K562 (cell line): ENCODE measurements around the gene METRN. TPM values are rescaled to one million over a fixed set of nuclear protein-coding genes. Genes with fewer than 3 reads are reported as not detected.
A peak's percentile ranks its signal among the peaks of the same experiment; 100 is the strongest.

ENCODE experiments used
- ATAC-seq: fragments of 200-7000 bp; cut with Tn5 transposase; 3 replicates; pipeline ENCODE4 v1.9.1; 2020; ENCODE audit warnings: moderate library complexity
- BruUV-seq: library from RNA; stranded (reverse); fragments of 400-500 nt; replicated peaks from 2 replicates; lab custom pipeline; 2021; lab: Mats Ljungman, UMichigan
- CTCF ChIA-PET: fragments of 300-600 bp; formaldehyde crosslinking; extraction: SDS; loops from one replicate; lab custom pipeline; 2021; ENCODE audit warnings: low intra/inter-chr PET ratio; lab: Yijun Ruan, JAX
- POLR2A ChIA-PET: fragments of 300-600, 350-650 bp; sonication (Branson Sonifier 250); formaldehyde crosslinking; extraction: SDS; loops from one replicate; lab custom pipeline; 2021; ENCODE audit warnings: antibody characterized with exemption, inconsistent platforms; lab: Yijun Ruan, JAX
- DNase-seq, 4 experiments: peaks; one replicate each; pipeline versions ENCODE4 v3.0.0 to v3.0.0-alpha.2; 2011 to 2018; ENCODE audit warnings: low spot score in 3 of 4, mixed read lengths in 3 of 4; ENCODE audit errors: extremely low read depth in 1 of 4
- FAIRE-seq: peaks from 2 replicates; lab custom pipeline; 2011; peaks lifted over from hg19 to GRCh38; lab: Jason Lieb, UNC
- H2AFZ ChIP-seq: 2 replicates; pipeline ENCODE4 v1.6.0; 2011; ENCODE audit warnings: low read depth, low read length, control low read depth, inconsistent platforms
- H3K27ac ChIP-seq: fragments of 200-600 bp; 3 replicates; pipeline ENCODE4 v1.8.0; 2011; ENCODE audit warnings: low read depth, mild to moderate bottlenecking, control low read depth, inconsistent platforms, low read length, moderate library complexity, mixed read lengths; ENCODE audit errors: extremely low read depth
- H3K27me3 ChIP-seq, 2 experiments: fragments of 300-600 bp in 1 of 2; 2 replicates in 1 of 2; 3 replicates in 1 of 2; pipeline versions ENCODE4 v1.6.0 to v1.8.0; 2011; ENCODE audit warnings: inconsistent platforms in 2 of 2, low read length in 2 of 2, mild to moderate bottlenecking in 1 of 2, mixed read lengths in 1 of 2, moderate library complexity in 1 of 2; ENCODE audit not compliant: control insufficient read depth in 2 of 2, insufficient read depth in 2 of 2
- H3K36me3 ChIP-seq: fragments of 300-600 bp; 3 replicates; pipeline ENCODE4 v1.8.0; 2011; ENCODE audit warnings: mild to moderate bottlenecking, low read length, inconsistent platforms; ENCODE audit not compliant: control insufficient read depth, insufficient read depth
- H3K4me1 ChIP-seq, 2 experiments: fragments of 200-600 bp in 1 of 2; replicated peaks in 1 of 2; 2 replicates in 1 of 2; 3 replicates in 1 of 2; pipeline versions ENCODE4 v1.5.1 to v1.8.0; 2011; ENCODE audit warnings: inconsistent platforms in 2 of 2, low read length in 2 of 2, mild to moderate bottlenecking in 1 of 2, mixed read lengths in 1 of 2, moderate library complexity in 1 of 2; ENCODE audit not compliant: control insufficient read depth in 2 of 2, insufficient read depth in 2 of 2
- H3K4me2 ChIP-seq: 2 replicates; pipeline ENCODE4 v1.6.1; 2011; ENCODE audit warnings: low read length, control low read depth, inconsistent platforms, mixed read lengths; ENCODE audit not compliant: insufficient read depth
- H3K4me3 ChIP-seq: fragments of 200-600 bp; sonication (generic), shearing (Covaris generic); 2 replicates; pipeline ENCODE4 v1.5.1; 2016; ENCODE audit warnings: control low read depth, inconsistent platforms
- H3K79me2 ChIP-seq: fragments of 200-600 bp; 3 replicates; pipeline ENCODE4 v1.8.0; 2011; ENCODE audit warnings: low read length, inconsistent platforms; ENCODE audit not compliant: control insufficient read depth, insufficient read depth
- H3K9ac ChIP-seq, 2 experiments: 2 replicates each; pipeline versions ENCODE4 v1.6.0 to v1.6.1; 2011; ENCODE audit warnings: low read depth in 2 of 2, low read length in 2 of 2, control low read depth in 1 of 2, inconsistent platforms in 1 of 2, mild to moderate bottlenecking in 1 of 2, mixed read lengths in 1 of 2; ENCODE audit not compliant: insufficient read depth in 1 of 2
- H3K9me1 ChIP-seq: one replicate; pipeline ENCODE4 v1.6.0; 2011; ENCODE audit warnings: inconsistent platforms, mild to moderate bottlenecking, low read length, moderate library complexity; ENCODE audit not compliant: control insufficient read depth, insufficient read depth
- H3K9me3 ChIP-seq: replicated peaks from 2 replicates; pipeline ENCODE4 v1.5.1; 2011; ENCODE audit warnings: low read depth, low read length, inconsistent platforms; ENCODE audit not compliant: control insufficient read depth, insufficient read depth
- H4K20me1 ChIP-seq: replicated peaks from 2 replicates; pipeline ENCODE4 v1.6.1; 2011; ENCODE audit warnings: low read length, inconsistent platforms, mixed read lengths; ENCODE audit not compliant: control insufficient read depth, insufficient read depth
- CCNT2 ChIP-seq: IDR thresholded peaks from 2 replicates; pipeline ENCODE4 v1.6.1; 2011; ENCODE audit warnings: borderline replicate concordance, low read depth, mild to moderate bottlenecking, moderate library complexity, mixed read lengths, low read length; ENCODE audit not compliant: insufficient read length; ENCODE audit errors: extremely low read depth
- ELF2 ChIP-seq: fragments of 250-450 bp; sonication (Bioruptor Pico); IDR thresholded peaks from 2 replicates; pipeline ENCODE4 v1.5.0; 2021; ENCODE audit warnings: mild to moderate bottlenecking
- SIRT6 ChIP-seq: IDR thresholded peaks from one replicate; pipeline ENCODE4 v1.6.1; 2012; ENCODE audit warnings: low read depth, mild to moderate bottlenecking, control low read depth, inconsistent platforms, low read length, moderate library complexity
- STAT6 ChIP-seq: sonication (generic); formaldehyde crosslinking; IDR thresholded peaks from 2 replicates; pipeline ENCODE4 v1.8.1; 2023; ENCODE audit warnings: mild to moderate bottlenecking, missing genetic modification reagents
- XRCC4 ChIP-seq: IDR thresholded peaks from one replicate; pipeline ENCODE4 v1.6.1; 2011; ENCODE audit not compliant: insufficient read depth, insufficient read length; ENCODE audit errors: extremely low read depth
- ZBTB40 ChIP-seq, 2 experiments: fragments of 450-650 bp in 1 of 2; sonication (generic) in 1 of 2; formaldehyde crosslinking in 1 of 2; IDR thresholded peaks; 2 replicates each; pipeline versions ENCODE4 v1.7.1 to v1.9.0; 2016 to 2022; ENCODE audit warnings: inconsistent platforms in 1 of 2, mild to moderate bottlenecking in 1 of 2, missing genetic modification reagents in 1 of 2
- WGBS: fragments of 100-300 bp; shearing (Covaris generic); methylation state at CpG from one replicate; pipeline ENCODE4 v1.1.6; 2016; ENCODE audit warnings: low coverage, mixed read lengths; ENCODE audit not compliant: insufficient coverage; ENCODE audit errors: missing lambda C conversion rate; 5-methylcytosine and 5-hydroxymethylcytosine counted together
- in situ Hi-C: fragments of 300-500 bp; cut with MboI; formaldehyde crosslinking; loops from 4 replicates; pipeline ENCODE4 v1.15.0; 2018; ENCODE audit warnings: inconsistent platforms, mixed read lengths
- intact Hi-C: fragments of 100-400 bp; cut with micrococcal nuclease; formaldehyde crosslinking; loops from 2 replicates; pipeline ENCODE4 v1.14.2; 2022
- polyA plus RNA-seq, 8 experiments: library from polyadenylated mRNA; depleted of rRNA in 4 of 8; stranded (reverse) in 5 of 8; unstranded in 3 of 8; fragments of >200 nt; fragmentation: Nextera tagmentation in 2 of 8; fragmentation: Illumina TruSeq in 1 of 8; extraction: Ambion mirVana in 2 of 8; extraction: Trizol in 1 of 8; gene quantifications; 2 replicates each; pipeline versions ENCODE4 v1.2.1 to v1.2.3, GENCODE V29; 2011 to 2014; ENCODE audit warnings: inconsistent platforms in 1 of 8, missing spikeins in 1 of 8
- total RNA-seq, 7 experiments: library from RNA; depleted of rRNA in 6 of 7; stranded (reverse); fragments of >200 nt in 6 of 7; fragmentation: Illumina TruSeq in 2 of 7; extraction: Trizol in 2 of 7; gene quantifications; 2 replicates each; pipeline versions ENCODE4 v1.2.1 to v1.2.3, GENCODE V29; 2011 to 2021; ENCODE audit warnings: low replicate concordance in 1 of 7
- TF ChIP-seq, protein P1 (sequence below): fragments of 250-450 bp; sonication (Bioruptor Pico); IDR thresholded peaks from 2 replicates; pipeline ENCODE4 v1.8.0; 2021; ENCODE audit warnings: borderline replicate concordance, mild to moderate bottlenecking, moderate library complexity; ENCODE audit not compliant: poor library complexity, severe bottlenecking

Gene METRN
- total and polyA plus RNA-seq, 9 of the 15 experiments (the other 6 are each of a cell fraction or from before 2014, with no cell fraction given): 0.20 to 89.8 (median 15.4) TPM

DNA sequence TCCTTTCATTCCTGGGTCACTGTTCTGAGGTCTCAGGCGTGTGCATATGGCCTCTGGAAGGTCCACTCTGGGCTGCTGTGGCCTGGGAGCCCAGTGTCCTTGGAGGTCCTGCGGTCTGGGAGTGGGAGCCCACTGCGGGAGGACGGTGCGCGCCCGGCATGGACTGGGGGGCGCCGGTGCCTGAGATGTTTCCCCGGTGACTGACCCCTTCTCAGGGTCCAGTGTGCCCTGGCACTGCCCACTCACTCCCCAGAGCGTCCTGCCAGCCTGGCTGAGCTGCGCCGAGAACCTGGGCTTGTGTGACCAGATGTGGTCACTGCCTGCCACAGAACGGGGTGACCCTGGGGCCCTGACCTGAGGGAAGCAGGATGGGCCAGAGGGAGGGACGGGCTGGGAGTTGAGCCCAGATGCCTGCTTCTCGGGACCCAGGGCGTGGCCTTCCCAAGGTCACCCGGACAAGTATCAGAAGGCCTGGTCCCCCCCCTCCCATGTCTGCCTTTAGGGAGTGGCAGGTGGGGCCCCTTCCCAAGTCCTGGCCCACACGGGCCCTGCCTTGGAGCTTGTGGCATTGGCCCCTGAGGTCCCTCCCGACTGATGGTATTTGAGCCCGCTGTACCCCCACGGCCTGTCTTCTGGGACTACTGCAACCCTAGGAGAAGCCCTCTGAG lies 40.6 kb upstream of the METRN start:
- Histone ChIP-seq H3K79me2 (peaks cover 14% of the 10 kb centered on the region), H3K9me3 (no peaks in the 10 kb centered on the region), H3K4me2 (peak overlapping the region; percentile 79), H3K27ac (peak overlapping the region; percentile 72; the same call in 2 of the 3 replicates), H3K36me3 (peaks cover 59% of the 10 kb centered on the region), H3K9ac (peak overlapping the region; percentile 32 to 93; a peak in 3 of 4 replicates), H3K9me1 (no peaks in the 10 kb centered on the region), H3K4me3 (no peak overlapping the region; the same call in 1 of the 2 replicates), H2AFZ (no peak overlapping the region), H4K20me1 (0 out of 2 replicates have a peak, but pooled peaks cover 4% of the 10 kb centered on the region), H3K4me1 (peaks cover 23 to 98% of the 10 kb centered on the region in 2 experiments), H3K27me3 (no peaks in the 10 kb centered on the region)
- intact Hi-C loops (no loop called here), in situ Hi-C loops (loop anchor here (10.0 kb wide), 1 partner anchor 280 kb away; the partner anchor contains the start of gene NME4)
- BruUV-seq: no TSS peak
- 63% methylated on average over 16 of the region's 22 CpGs for WGBS
- ATAC-seq (peak; percentile 7; the same call in 2 of the 3 replicates), DNase-seq (peak in 2 of 4 experiments; percentile 17 to 47), FAIRE-seq (peak; percentile 52)
- CTCF ChIA-PET: no interaction called here
- POLR2A ChIA-PET: interaction anchor here (0.5 to 1.7 kb wide), 4 partner anchors 8 to 304 kb away, joined by 3 to 6 read pairs (median 4); partner anchors contain the start of genes JMJD8 and MRPL28
- no peak for TF ChIP-seq STAT6 (CRISPR knock-in tag)
- no peak for TF ChIP-seq XRCC4
- TF ChIP-seq CCNT2: no peak
- no peak for TF ChIP-seq SIRT6
- TF ChIP-seq, protein P1, sequence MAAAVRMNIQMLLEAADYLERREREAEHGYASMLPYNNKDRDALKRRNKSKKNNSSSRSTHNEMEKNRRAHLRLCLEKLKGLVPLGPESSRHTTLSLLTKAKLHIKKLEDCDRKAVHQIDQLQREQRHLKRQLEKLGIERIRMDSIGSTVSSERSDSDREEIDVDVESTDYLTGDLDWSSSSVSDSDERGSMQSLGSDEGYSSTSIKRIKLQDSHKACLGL: no peak
- TF ChIP-seq ELF2 (CRISPR knock-in tag): no peak
- TF ChIP-seq ZBTB40 (IDR thresholded peaks at IDR 0.05): no peak
- no peak for TF ChIP-seq ZBTB40 (CRISPR knock-in tag; IDR thresholded peaks at IDR 0.05)
